ENCODE measurements around the gene BOLA1.

Gene BOLA1

GRCh38 chr1:149914545-149914944 is 15.2 kb downstream of the BOLA1 start:
- Histone ChIP-seq H3K27ac (no peak overlapping the region), H3K36me3 (ENCODE audit: insufficient read depth, low read length) (no peaks in the 10 kb centered on the region), H3K9me3 (ENCODE audit: low read depth, low read length) (no peaks in the 10 kb centered on the region), H3K4me3 (no peak overlapping the region), H3K9ac (ENCODE audit: insufficient read length) (no peak overlapping the region)
- TF ChIP-seq POLR2AphosphoS5 (IDR thresholded peaks at IDR 0.05; ENCODE audit: borderline replicate concordance, low read depth, low read length) (no peak), FOXP2 (optimal IDR thresholded peaks at IDR 0.05; ENCODE audit: control extremely low read depth, extremely low read length, insufficient read depth) (no peak), EZH2 (IDR thresholded peaks at IDR 0.05) (no peak)
- no peak for DNase-seq (ENCODE audit: low read depth, low spot score)

DNA sequence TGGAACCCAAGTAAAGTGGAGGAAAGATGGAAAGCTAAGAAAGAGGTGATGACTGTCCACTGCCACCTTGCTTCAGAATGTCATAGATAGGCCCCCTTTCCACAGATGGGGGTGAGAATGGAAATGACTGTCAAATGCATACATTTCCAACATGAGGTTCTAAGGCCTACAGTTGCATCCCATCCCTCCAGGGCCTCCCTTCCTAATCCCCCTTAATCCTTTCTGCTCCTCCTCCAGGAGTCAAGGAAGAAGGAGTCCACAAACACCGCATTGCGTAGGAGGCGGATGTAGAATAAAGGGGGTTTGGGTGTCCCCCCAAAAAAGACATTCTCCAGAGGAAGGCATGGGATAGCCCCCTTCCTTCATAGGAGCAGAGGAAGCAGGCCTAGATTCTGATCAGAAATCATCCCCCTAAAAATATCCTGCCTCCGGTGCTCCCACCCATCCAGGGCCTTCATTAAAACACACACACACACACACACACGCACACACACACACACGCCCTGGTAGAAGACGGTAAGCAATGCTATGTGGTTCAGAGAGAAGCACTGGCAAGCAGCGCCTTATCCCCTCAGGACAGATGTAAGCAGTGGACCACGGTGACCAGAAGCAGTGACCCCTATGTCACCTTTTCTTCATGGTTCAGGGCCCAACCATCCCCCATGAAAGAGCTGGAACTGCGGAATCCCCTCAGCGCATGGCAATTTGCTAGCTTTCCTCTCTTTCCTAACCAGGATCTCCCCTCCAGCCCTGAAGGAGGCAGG is 16.2 kb downstream of the BOLA1 start:
- no peaks in the 10 kb centered on the region for H3K9me3 ChIP-seq (ENCODE audit: low read depth, low read length)
- DNase-seq (ENCODE audit: low read depth, low spot score) = no peak
- no peaks in the 10 kb centered on the region for H3K36me3 ChIP-seq (ENCODE audit: insufficient read depth, low read length)
- no peak overlapping the region for H3K27ac ChIP-seq
- no peak overlapping the region for H3K9ac ChIP-seq (ENCODE audit: insufficient read length)
- no peak overlapping the region for H3K4me3 ChIP-seq
- TF ChIP-seq POLR2AphosphoS5 (IDR thresholded peaks at IDR 0.05; ENCODE audit: borderline replicate concordance, low read depth, low read length) (no peak), FOXP2 (optimal IDR thresholded peaks at IDR 0.05; ENCODE audit: control extremely low read depth, extremely low read length, insufficient read depth) (no peak), EZH2 (IDR thresholded peaks at IDR 0.05) (no peak)

DNA sequence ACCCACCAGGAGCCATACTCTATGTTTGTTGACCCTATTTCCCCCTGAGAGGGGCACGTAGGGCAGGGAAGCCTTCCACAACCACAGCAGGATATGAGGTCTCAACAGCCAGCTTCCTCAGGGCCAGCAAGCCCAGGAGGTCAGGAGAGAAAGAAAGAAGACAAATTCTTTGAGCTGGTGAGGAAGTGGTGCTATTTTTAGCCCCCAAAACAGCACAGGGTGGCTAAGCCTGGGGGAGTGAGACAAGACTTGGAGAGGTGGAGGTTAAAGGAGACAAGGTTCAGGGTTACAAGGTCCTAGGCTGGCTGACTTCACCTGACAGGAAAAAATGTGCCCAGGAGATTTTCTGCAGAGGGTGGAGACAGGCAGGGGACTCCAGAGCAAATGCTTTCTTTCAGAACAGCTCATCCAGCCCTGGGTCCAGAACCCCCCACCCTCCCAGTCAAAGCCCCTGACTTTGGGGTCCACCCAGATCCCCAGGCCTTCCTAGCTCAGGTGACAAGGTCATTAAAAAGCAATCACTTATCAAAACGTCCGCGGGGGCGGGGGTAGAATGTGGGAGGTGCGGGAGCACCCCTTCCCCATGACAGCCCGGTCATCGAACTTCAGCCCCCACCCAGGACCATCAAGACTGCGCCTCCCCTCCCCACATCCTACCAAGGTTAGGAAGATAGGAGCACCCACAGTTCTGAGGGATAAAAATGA is 17.0 kb downstream of the BOLA1 start:
- Histone ChIP-seq H3K9ac (ENCODE audit: insufficient read length) (peak overlapping the region; percentile 30), H3K9me3 (ENCODE audit: low read depth, low read length) (no peaks in the 10 kb centered on the region), H3K27ac (no peak overlapping the region), H3K36me3 (ENCODE audit: insufficient read depth, low read length) (no peaks in the 10 kb centered on the region), H3K4me3 (peak overlapping the region; percentile 83)
- DNase-seq (ENCODE audit: low read depth, low spot score) = no peak
- TF ChIP-seq EZH2 (IDR thresholded peaks at IDR 0.05) = no peak
- no peak for TF ChIP-seq POLR2AphosphoS5 (IDR thresholded peaks at IDR 0.05; ENCODE audit: borderline replicate concordance, low read depth, low read length)
- no peak for TF ChIP-seq FOXP2 (optimal IDR thresholded peaks at IDR 0.05; ENCODE audit: control extremely low read depth, extremely low read length, insufficient read depth)

DNA sequence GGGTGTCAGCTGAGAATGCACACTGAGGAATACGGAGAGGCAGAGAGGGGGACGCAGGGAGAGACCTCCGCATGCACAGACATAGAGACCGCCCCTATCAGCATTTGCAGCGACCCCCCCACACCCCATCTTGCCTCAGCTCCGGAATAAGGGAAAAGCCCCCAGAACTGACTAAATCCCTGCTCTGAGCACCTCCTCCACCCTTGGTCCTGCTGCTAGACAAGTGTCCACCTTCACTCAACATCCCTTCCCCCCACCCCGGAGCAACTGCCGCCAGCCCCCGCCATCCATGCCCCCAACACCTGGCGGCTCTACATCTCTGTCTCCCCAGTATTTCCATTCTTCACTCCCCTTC is 17.5 kb downstream of the BOLA1 start:
- no peak overlapping the region for H3K9ac ChIP-seq (ENCODE audit: insufficient read length)
- TF ChIP-seq EZH2 (IDR thresholded peaks at IDR 0.05) (no peak), FOXP2 (optimal IDR thresholded peaks at IDR 0.05; ENCODE audit: control extremely low read depth, extremely low read length, insufficient read depth) (no peak), POLR2AphosphoS5 (IDR thresholded peaks at IDR 0.05; ENCODE audit: borderline replicate concordance, low read depth, low read length) (no peak)

GRCh38 chr1:149917571-149918144 is 18.3 kb downstream of the BOLA1 start, which contains the start of gene SV2A:
TSS of gene SV2A (minus strand) at chr1:149917844. CDS start at chr1:149913840, 4,004 bp downstream.
- DNase-seq (ENCODE audit: low read depth, low spot score) = no peak
- H3K27ac ChIP-seq = no peak within 1 kb of the TSS
- H3K9me3 ChIP-seq (ENCODE audit: low read depth, low read length) = no peaks in the 10 kb centered on the region
- no peak for TF ChIP-seq EZH2 (IDR thresholded peaks at IDR 0.05)
- no peak for TF ChIP-seq POLR2AphosphoS5 (IDR thresholded peaks at IDR 0.05; ENCODE audit: borderline replicate concordance, low read depth, low read length)
- TF ChIP-seq FOXP2 (optimal IDR thresholded peaks at IDR 0.05; ENCODE audit: control extremely low read depth, extremely low read length, insufficient read depth) = no peak
- H3K9ac ChIP-seq (ENCODE audit: insufficient read length) = peak within 1 kb of the TSS; percentile 70
- peak within 1 kb of the TSS; percentile 83 for H3K4me3 ChIP-seq
- peaks cover 3% of the 10 kb centered on the region for H3K36me3 ChIP-seq (ENCODE audit: insufficient read depth, low read length)

More for the DNA sequence above, 17.5 kb downstream of the BOLA1 start:
- Histone ChIP-seq H3K4me3 (peak overlapping the region; percentile 83), H3K9me3 (ENCODE audit: low read depth, low read length) (no peaks in the 10 kb centered on the region), H3K27ac (no peak overlapping the region), H3K36me3 (ENCODE audit: insufficient read depth, low read length) (no peaks in the 10 kb centered on the region; the same call in 1 of the 2 replicates)
- DNase-seq (ENCODE audit: low read depth, low spot score) = no peak

DNA sequence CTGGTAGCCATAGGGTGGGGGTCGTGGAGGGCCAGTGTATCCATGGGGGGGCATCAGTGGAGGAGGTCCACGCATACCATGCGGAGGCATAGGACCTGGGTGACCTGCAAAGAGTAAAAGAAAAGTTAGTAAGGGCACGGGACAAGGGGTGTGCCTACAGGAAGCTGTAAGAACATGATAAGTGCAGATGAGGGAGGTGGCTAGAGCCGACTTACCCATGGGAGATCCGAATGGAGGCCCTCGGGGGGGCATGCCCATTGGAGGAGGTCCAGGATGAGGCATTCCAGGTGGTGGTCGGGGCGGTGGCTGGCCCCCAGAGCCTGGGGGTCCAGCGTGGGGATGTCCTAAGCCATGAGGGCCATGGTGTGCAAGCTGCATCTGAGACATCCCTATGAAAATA is 24.3 kb downstream of the BOLA1 start:
- Histone ChIP-seq H3K27ac (no peak overlapping the region), H3K4me3 (no peak overlapping the region), H3K9ac (ENCODE audit: insufficient read length) (no peak overlapping the region), H3K36me3 (ENCODE audit: insufficient read depth, low read length) (peaks cover 46% of the 10 kb centered on the region), H3K9me3 (ENCODE audit: low read depth, low read length) (no peaks in the 10 kb centered on the region)
- TF ChIP-seq EZH2 (IDR thresholded peaks at IDR 0.05) (no peak), POLR2AphosphoS5 (IDR thresholded peaks at IDR 0.05; ENCODE audit: borderline replicate concordance, low read depth, low read length) (no peak), FOXP2 (optimal IDR thresholded peaks at IDR 0.05; ENCODE audit: control extremely low read depth, extremely low read length, insufficient read depth) (no peak)
- no peak for DNase-seq (ENCODE audit: low read depth, low spot score)

DNA sequence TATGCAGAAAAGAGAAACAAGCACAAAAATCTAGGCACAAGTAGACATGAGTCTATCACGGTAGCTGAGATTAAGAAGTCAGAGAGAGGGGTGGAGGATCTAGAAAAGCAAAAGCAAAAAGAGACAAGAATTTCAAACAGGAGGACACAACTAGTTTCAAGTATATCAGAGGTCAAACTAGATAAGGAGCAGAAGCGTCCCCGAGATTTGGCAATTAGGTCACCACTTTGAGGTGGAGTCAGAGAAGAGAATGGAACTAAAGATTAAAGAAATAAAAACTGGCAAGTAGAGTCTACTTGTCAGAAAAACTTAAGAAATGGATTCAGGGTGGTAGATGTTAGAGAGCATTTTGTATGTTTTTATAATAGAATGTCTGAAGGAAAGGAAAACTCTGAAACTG is 26.0 kb downstream of the BOLA1 start:
- no peak overlapping the region for H3K27ac ChIP-seq
- TF ChIP-seq EZH2 (IDR thresholded peaks at IDR 0.05) (no peak), FOXP2 (optimal IDR thresholded peaks at IDR 0.05; ENCODE audit: control extremely low read depth, extremely low read length, insufficient read depth) (no peak), POLR2AphosphoS5 (IDR thresholded peaks at IDR 0.05; ENCODE audit: borderline replicate concordance, low read depth, low read length) (no peak)
- H3K4me3 ChIP-seq = no peak overlapping the region
- H3K9me3 ChIP-seq (ENCODE audit: low read depth, low read length) = no peaks in the 10 kb centered on the region
- peaks cover 46% of the 10 kb centered on the region for H3K36me3 ChIP-seq (ENCODE audit: insufficient read depth, low read length)
- no peak for DNase-seq (ENCODE audit: low read depth, low spot score)
- no peak overlapping the region for H3K9ac ChIP-seq (ENCODE audit: insufficient read length)

GRCh38 chr1:149925751-149926150 is 26.4 kb downstream of the BOLA1 start:
- Histone ChIP-seq H3K4me3 (no peak overlapping the region; the same call in 1 of the 2 replicates), H3K9ac (ENCODE audit: insufficient read length) (no peak overlapping the region), H3K27ac (no peak overlapping the region), H3K36me3 (ENCODE audit: insufficient read depth, low read length) (peaks cover 46% of the 10 kb centered on the region), H3K9me3 (ENCODE audit: low read depth, low read length) (no peaks in the 10 kb centered on the region)
- no peak for DNase-seq (ENCODE audit: low read depth, low spot score)
- no peak for TF ChIP-seq EZH2 (IDR thresholded peaks at IDR 0.05)
- no peak for TF ChIP-seq FOXP2 (optimal IDR thresholded peaks at IDR 0.05; ENCODE audit: control extremely low read depth, extremely low read length, insufficient read depth)
- TF ChIP-seq POLR2AphosphoS5 (IDR thresholded peaks at IDR 0.05; ENCODE audit: borderline replicate concordance, low read depth, low read length) = no peak

All from SK-N-MC (cell line).